ENCODE measurements around the gene ARHGAP10. TPM values are rescaled to one million over a fixed set of nuclear protein-coding genes. Genes with fewer than 3 reads are reported as not detected.

The ARHGAP10 gene
- total RNA-seq, 3 donors from 2014 or later (not counting 1 experiment from before 2014, with no cell fraction given), result 13.9 to 28.7 (median 23.2) TPM

DNA sequence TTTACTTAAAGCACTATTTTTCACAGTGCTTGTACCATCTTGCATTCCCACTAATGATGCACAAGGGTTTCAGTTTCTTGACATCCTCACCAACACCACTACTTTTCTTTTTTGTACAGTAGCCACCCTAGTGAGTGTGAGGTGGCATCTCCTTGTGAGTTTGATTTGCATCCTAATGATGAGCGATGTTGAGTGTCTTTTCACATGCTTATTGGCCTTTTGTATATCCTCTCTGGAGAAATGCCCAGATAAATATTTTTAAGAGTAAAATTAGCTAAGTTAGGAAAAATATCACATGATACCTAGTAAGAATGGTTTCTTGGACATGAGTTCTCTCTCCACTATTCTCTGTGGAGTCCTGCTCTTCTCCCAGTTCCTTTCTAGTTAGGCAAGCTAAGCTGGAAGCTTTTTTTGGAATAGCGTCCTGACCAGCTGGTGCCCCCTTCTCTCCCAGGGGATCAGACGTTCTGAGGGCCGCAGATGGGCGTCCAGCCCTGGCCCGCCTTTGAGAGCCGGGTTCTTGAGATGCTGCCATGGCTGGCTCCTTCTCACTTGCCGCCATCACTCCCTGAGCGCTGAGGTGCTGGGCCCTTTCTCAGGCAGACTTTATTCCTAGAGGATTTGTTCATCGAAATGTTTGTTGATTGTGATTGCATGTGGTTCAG, 132.1 kb downstream of the ARHGAP10 start:
- H3K9me3 Mint-ChIP-seq, result no peaks in the 10 kb centered on the region
- TF ChIP-seq, protein P1, sequence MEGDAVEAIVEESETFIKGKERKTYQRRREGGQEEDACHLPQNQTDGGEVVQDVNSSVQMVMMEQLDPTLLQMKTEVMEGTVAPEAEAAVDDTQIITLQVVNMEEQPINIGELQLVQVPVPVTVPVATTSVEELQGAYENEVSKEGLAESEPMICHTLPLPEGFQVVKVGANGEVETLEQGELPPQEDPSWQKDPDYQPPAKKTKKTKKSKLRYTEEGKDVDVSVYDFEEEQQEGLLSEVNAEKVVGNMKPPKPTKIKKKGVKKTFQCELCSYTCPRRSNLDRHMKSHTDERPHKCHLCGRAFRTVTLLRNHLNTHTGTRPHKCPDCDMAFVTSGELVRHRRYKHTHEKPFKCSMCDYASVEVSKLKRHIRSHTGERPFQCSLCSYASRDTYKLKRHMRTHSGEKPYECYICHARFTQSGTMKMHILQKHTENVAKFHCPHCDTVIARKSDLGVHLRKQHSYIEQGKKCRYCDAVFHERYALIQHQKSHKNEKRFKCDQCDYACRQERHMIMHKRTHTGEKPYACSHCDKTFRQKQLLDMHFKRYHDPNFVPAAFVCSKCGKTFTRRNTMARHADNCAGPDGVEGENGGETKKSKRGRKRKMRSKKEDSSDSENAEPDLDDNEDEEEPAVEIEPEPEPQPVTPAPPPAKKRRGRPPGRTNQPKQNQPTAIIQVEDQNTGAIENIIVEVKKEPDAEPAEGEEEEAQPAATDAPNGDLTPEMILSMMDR (IDR thresholded peaks at IDR 0.05), result no peak
- WGBS (ENCODE audit: insufficient coverage), result 94% methylated on average over 10 of the region's 10 CpGs
- no peak for DNase-seq
- Histone ChIP-seq H3K4me3 (ENCODE audit: low read length) (no peak overlapping the region), H3K36me3 (ENCODE audit: control insufficient read depth, insufficient read depth, low read length) (no peaks in the 10 kb centered on the region), H3K9me3 (ENCODE audit: control insufficient read depth, insufficient read depth, low read length) (no peaks in the 10 kb centered on the region), H3K27me3 (ENCODE audit: control insufficient read depth, insufficient read depth, low read length) (no peaks in the 10 kb centered on the region), H3K27ac (ENCODE audit: low read length) (no peak overlapping the region), H3K4me1 (ENCODE audit: control insufficient read depth, insufficient read depth, low read length) (no peaks in the 10 kb centered on the region)
- ATAC-seq, result no peak
- peaks cover 9% of the 10 kb centered on the region for H3K36me3 Mint-ChIP-seq
- intact Hi-C loops (cut with micrococcal nuclease), result no loop called here
- H3K27ac Mint-ChIP-seq, result no peak overlapping the region
- H3K4me1 Mint-ChIP-seq, result peaks cover 15 to 17% of the 10 kb centered on the region in 2 donors
- H3K4me3 Mint-ChIP-seq, result no peak overlapping the region
- no peaks in the 10 kb centered on the region for H3K27me3 Mint-ChIP-seq (ENCODE audit: low read depth in 2 of 2)

DNA sequence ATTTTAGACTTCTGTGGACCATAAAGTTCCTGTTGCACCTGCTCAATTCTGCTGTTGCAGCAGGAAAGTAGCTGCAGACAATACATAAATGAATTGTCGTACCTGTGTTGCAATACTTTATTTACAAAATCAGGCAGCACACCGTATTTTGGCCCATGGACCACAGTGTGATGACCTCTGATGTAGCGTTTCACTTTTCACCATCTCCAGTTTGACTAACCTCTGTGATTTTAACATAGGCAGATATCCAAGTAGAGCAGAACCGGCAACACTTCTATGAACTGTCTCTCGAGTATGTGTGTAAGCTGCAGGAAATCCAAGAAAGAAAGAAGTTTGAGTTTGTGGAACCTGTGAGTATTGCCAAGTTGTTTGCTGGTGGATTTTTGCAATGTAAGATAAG, 132.7 kb downstream of the ARHGAP10 start:
- TF ChIP-seq, protein P1 (IDR thresholded peaks at IDR 0.05), result no peak
- Mint-ChIP-seq H3K36me3 (peaks cover 9% of the 10 kb centered on the region), H3K4me3 (no peak overlapping the region), H3K9me3 (no peaks in the 10 kb centered on the region), H3K4me1 (peaks cover 15 to 17% of the 10 kb centered on the region in 2 donors), H3K27ac (no peak overlapping the region), H3K27me3 (ENCODE audit: low read depth in 2 of 2) (no peaks in the 10 kb centered on the region)
- Histone ChIP-seq H3K4me3 (ENCODE audit: low read length) (no peak overlapping the region), H3K27me3 (ENCODE audit: control insufficient read depth, insufficient read depth, low read length) (no peaks in the 10 kb centered on the region), H3K27ac (ENCODE audit: low read length) (no peak overlapping the region), H3K9me3 (ENCODE audit: control insufficient read depth, insufficient read depth, low read length) (no peaks in the 10 kb centered on the region), H3K4me1 (ENCODE audit: control insufficient read depth, insufficient read depth, low read length) (no peaks in the 10 kb centered on the region), H3K36me3 (ENCODE audit: control insufficient read depth, insufficient read depth, low read length) (no peaks in the 10 kb centered on the region)
- ATAC-seq (no peak), DNase-seq (no peak)
- WGBS (ENCODE audit: insufficient coverage), result 93% methylated on average over 5 of the region's 5 CpGs
- intact Hi-C loops (cut with micrococcal nuclease), result loop anchor here (5.0 kb wide), 1 partner anchor 702 kb away; no protein-coding TSS in a partner anchor

DNA sequence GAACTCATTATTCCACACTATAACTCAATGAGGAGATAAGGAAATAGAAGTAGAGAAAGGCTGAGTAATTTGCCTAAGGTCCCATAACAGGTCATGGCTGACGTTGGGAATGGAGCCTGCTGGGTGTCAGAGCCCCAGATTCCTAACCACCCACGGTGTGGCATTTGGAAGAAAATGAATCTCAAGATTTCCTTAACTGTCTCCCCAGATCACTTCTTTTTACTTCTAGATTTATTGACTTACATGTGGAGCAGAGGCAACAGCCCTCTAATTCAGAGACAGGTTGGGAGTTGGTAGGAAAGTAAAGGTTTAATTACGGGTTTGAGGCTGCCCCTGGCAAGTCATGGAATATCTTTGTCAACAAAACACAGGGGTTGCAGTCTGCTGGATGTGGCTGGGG, 134.0 kb downstream of the ARHGAP10 start:
- TF ChIP-seq, protein P1 (IDR thresholded peaks at IDR 0.05), result no peak
- H3K27me3 ChIP-seq (ENCODE audit: control insufficient read depth, insufficient read depth, low read length), result no peaks in the 10 kb centered on the region
- intact Hi-C loops (cut with micrococcal nuclease), result loop anchor here (1.0 to 5.0 kb wide), 4 partner anchors 158 to 704 kb away; no protein-coding TSS in a partner anchor
- H3K27ac ChIP-seq (ENCODE audit: low read length), result no peak overlapping the region
- WGBS (ENCODE audit: insufficient coverage), result 64% methylated on average over 1 of the region's 3 CpGs
- Mint-ChIP-seq H3K36me3 (peaks cover 9% of the 10 kb centered on the region), H3K9me3 (no peaks in the 10 kb centered on the region), H3K4me1 (peaks cover 15 to 17% of the 10 kb centered on the region in 2 donors), H3K4me3 (no peak overlapping the region), H3K27me3 (ENCODE audit: low read depth in 2 of 2) (no peaks in the 10 kb centered on the region), H3K27ac (peak overlapping the region; percentile 42 to 77)
- no peak for ATAC-seq
- no peaks in the 10 kb centered on the region for H3K9me3 ChIP-seq (ENCODE audit: control insufficient read depth, insufficient read depth, low read length)
- no peaks in the 10 kb centered on the region for H3K36me3 ChIP-seq (ENCODE audit: control insufficient read depth, insufficient read depth, low read length)
- no peak overlapping the region for H3K4me3 ChIP-seq (ENCODE audit: low read length)
- no peak for DNase-seq
- H3K4me1 ChIP-seq (ENCODE audit: control insufficient read depth, insufficient read depth, low read length), result no peaks in the 10 kb centered on the region
